HG03060 (cell line): ENCODE measurements around the gene CD68.

ENCODE experiments used
- ATAC-seq: cut with Tn5 transposase; IDR thresholded peaks from one replicate; pipeline ENCODE4 v1.9.1; 2021; ENCODE audit warnings: low read depth, moderate number of reproducible peaks; ENCODE audit not compliant: unreplicated experiment

Gene CD68

DNA sequence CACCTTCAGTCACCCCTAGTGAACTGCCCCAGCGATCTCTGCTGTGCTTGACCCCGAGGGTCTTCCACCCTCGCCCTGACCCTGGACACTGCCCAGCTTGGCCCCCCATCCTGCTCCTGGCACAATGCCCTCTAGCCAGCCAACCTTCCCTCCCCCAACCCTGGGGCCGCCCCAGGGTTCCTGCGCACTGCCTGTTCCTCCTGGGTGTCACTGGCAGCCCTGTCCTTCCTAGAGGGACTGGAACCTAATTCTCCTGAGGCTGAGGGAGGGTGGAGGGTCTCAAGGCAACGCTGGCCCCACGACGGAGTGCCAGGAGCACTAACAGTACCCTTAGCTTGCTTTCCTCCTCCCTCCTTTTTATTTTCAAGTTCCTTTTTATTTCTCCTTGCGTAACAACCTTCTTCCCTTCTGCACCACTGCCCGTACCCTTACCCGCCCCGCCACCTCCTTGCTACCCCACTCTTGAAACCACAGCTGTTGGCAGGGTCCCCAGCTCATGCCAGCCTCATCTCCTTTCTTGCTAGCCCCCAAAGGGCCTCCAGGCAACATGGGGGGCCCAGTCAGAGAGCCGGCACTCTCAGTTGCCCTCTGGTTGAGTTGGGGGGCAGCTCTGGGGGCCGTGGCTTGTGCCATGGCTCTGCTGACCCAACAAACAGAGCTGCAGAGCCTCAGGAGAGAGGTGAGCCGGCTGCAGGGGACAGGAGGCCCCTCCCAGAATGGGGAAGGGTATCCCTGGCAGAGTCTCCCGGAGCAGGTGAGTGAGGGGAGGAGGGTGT is 20.7 kb upstream of the CD68 start, which contains the start of gene TNFSF13:
TSS of gene TNFSF13 (plus strand) at position 207 of the 776 bp plus-strand sequence. CDS start at position 497, 290 bp downstream.
- no peak for ATAC-seq

GRCh38 chr17:7559320-7560171 is 19.9 kb upstream of the CD68 start:
- ATAC-seq, result no peak

- no peak for ATAC-seq
Measured at GRCh38 chr17:7560172-7561027, 19.0 kb upstream of the CD68 start.

DNA sequence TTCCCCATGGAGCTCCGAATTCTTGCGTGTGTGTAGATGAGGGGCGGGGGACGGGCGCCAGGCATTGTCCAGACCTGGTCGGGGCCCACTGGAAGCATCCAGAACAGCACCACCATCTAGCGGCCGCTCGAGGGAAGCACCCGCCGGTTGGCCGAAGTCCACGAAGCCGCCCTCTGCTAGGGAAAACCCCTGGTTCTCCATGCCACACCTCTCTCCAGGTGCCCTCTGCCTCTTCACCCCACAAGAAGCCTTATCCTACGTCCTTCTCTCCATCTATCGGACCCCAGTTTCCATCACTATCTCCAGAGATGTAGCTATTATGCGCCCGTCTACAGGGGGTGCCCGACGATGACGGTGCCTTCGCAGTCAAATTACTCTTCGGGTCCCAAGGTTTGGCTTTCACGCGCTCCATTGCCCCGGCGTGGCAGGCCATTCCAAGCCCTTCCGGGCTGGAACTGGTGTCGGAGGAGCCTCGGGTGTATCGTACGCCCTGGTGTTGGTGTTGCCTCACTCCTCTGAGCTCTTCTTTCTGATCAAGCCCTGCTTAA is 18.3 kb upstream of the CD68 start:
- ATAC-seq, result no peak

DNA sequence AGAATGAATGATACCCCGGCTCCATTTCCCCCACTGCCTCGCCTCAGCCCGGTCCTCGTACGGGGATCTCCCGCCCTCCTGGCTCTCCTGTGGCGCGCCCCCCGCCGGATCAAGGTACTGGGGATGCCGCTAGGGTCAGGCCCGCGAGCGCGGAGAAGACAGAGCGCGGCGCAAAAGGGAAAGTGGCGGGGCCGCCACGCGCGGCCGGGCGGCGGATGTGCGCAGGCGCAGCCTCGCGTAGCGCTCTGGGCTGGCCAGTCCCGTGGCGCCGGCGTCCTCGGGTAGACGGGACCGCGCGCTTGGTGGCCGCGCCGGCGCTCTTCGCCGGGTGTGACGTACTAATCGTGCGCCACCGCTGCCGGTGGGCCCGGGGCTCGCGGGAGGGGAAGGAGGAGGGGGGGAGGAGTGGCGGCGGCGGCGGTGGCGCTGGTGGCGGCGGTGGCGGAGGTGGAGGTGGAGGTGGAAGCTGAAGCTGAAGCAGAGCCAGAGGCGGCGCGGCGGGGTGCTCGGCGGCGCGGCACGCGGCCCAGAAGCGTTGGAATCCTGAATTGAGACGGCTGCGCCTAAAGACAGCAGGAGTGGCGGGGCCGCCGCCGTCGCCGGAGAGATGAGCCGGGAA is 17.7 kb upstream of the CD68 start, which contains the start of gene SENP3:
TSS of gene SENP3 (plus strand) at position 331 of the 619 bp plus-strand sequence. CDS start 1,158 bp downstream, outside the sequence.
- no peak for ATAC-seq

- no peak for ATAC-seq
Measured at GRCh38 chr17:7562208-7562605, 17.2 kb upstream of the CD68 start.

DNA sequence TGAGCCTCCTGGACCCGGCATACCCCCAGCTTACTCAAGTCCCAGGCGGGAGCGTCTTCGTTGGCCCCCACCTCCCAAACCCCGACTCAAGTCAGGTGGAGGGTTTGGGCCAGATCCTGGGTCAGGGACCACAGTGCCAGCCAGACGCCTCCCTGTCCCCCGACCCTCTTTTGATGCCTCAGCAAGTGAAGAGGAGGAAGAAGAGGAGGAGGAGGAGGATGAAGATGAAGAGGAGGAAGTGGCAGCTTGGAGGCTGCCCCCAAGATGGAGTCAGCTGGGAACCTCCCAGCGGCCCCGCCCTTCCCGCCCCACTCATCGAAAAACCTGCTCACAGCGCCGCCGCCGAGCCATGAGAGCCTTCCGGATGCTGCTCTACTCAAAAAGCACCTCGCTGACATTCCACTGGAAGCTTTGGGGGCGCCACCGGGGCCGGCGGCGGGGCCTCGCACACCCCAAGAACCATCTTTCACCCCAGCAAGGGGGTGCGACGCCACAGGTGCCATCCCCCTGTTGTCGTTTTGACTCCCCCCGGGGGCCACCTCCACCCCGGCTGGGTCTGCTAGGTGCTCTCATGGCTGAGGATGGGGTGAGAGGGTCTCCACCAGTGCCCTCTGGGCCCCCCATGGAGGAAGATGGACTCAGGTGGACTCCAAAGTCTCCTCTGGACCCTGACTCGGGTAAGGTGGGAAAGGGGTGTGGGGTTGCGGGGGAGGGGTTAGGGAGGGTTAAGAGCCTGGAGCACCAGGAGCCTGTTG is 16.1 kb upstream of the CD68 start:
- ATAC-seq, result no peak

GRCh38 chr17:7569571-7569970 is 9.9 kb upstream of the CD68 start:
- no peak for ATAC-seq

- no peak for ATAC-seq
Measured at GRCh38 chr17:7570351-7570750, 9.1 kb upstream of the CD68 start.

DNA sequence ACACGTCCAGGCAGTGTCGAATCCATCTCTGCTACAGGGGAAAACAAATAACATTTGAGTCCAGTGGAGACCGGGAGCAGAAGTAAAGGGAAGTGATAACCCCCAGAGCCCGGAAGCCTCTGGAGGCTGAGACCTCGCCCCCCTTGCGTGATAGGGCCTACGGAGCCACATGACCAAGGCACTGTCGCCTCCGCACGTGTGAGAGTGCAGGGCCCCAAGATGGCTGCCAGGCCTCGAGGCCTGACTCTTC is 7.2 kb upstream of the CD68 start:
- ATAC-seq, result peak; percentile 78

DNA sequence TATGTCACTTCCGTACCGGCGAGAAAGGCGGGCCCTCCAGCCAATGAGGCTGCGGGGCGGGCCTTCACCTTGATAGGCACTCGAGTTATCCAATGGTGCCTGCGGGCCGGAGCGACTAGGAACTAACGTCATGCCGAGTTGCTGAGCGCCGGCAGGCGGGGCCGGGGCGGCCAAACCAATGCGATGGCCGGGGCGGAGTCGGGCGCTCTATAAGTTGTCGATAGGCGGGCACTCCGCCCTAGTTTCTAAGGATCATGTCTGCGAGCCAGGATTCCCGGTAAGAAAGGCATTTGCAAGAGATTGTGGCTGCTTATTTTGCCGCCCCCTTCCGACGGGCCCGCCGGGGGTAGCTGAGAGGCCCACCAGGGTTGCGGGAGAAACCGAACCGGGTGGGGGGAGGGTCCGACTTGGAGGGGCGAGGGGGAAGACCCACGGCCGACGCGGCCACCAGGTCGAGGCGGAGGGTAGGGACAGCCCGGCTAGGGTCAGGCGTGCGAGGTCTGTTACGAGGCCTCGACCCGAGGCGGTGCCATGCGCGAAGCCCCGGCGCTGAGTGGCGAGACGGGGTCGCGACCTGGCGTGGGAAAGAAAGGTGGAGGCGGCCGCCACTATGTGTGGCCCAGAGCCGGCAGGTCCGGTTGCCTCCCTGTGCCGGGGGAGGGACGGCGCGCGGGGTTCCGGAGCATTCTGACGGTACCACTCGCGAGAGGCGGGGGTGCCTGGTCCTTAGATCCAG is 6.7 kb upstream of the CD68 start:
- no peak for ATAC-seq

DNA sequence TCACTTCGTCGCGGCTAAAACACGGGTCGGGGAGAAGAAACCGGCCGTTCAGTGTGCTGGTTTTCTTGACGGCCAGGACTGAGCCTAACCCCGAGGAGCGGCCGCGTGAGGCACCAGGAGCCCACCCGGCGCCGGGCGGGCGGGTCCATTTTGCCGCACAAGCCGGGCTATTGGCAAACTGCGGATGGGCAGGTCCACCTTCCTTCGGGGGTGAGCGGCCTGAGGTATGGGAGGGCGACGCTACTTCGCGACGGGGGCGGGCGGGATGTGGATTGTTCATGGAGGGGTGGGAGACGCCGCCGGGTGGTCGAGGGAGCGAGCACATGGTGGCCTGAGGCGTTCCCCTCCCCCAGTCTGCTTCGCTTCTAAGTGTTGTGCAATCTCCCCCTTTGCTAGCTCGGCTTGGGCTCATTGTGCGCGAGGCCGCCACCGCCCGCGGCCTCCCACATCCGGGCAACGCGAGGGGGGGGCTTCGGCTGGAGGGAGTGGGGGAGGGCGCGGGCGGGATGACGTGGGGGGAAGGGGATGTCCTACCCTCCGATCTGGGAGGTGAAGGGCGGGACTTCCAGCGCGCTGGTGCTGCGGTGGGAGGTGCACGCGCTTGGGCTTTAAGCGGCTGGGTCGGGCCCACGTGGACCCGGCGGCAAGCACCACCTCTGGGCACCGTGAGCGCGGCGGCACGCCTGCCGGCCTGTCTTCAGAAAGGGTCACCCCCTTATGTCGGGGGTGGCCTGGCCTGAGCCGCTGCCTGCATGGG is 5.9 kb upstream of the CD68 start:
- no peak for ATAC-seq

- no peak for ATAC-seq
Measured at GRCh38 chr17:7574176-7574953, 5.1 kb upstream of the CD68 start.

- no peak for ATAC-seq
Measured at GRCh38 chr17:7575481-7575883, 4.0 kb upstream of the CD68 start.

- ATAC-seq, result no peak
Measured at GRCh38 chr17:7575959-7576358, 3.5 kb upstream of the CD68 start.

GRCh38 chr17:7576432-7576937 is 3.0 kb upstream of the CD68 start:
- ATAC-seq, result no peak
